ENCODE measurements around the gene MRPL21.

MRPL21 gene

GRCh38 chr11:68903288-68904247 lies at the start of gene MRPL21, which contains the start of gene IGHMBP2:
Gene MRPL21, minus strand, starts transcription at chr11:68903832. Its CDS starts 22 bp downstream, at chr11:68903810.
Gene IGHMBP2, plus strand, starts transcription at chr11:68903891. Its CDS starts 62 bp downstream, at chr11:68903953.
- peak; percentile 79 for DNase-seq

GRCh38 chr11:68950762-68951161 lies 47.1 kb upstream of the MRPL21 start:
- no peak for DNase-seq

- no peak for DNase-seq
Observed at GRCh38 chr11:68950270-68950669, 46.6 kb upstream of the MRPL21 start.

GRCh38 chr11:68948935-68949334 lies 45.3 kb upstream of the MRPL21 start:
- DNase-seq = no peak

- DNase-seq = peak; percentile 61
Observed at GRCh38 chr11:68948496-68948895, 44.9 kb upstream of the MRPL21 start.

GRCh38 chr11:68947151-68947550 lies 43.5 kb upstream of the MRPL21 start:
- no peak for DNase-seq

- peak; percentile 80 for DNase-seq
Observed at GRCh38 chr11:68946416-68947090, 42.9 kb upstream of the MRPL21 start.

- DNase-seq = no peak
Observed at GRCh38 chr11:68942751-68943271, 39.2 kb upstream of the MRPL21 start.

GRCh38 chr11:68942095-68942620 lies 38.5 kb upstream of the MRPL21 start:
- no peak for DNase-seq

GRCh38 chr11:68941324-68942094 lies 37.9 kb upstream of the MRPL21 start:
- DNase-seq = no peak

- no peak for DNase-seq
Observed at GRCh38 chr11:68940651-68941323, 37.2 kb upstream of the MRPL21 start.

- DNase-seq = no peak
Observed at GRCh38 chr11:68939583-68940555, 36.2 kb upstream of the MRPL21 start.

- no peak for DNase-seq
Observed at GRCh38 chr11:68938816-68939582, 35.4 kb upstream of the MRPL21 start.

GRCh38 chr11:68938088-68938487 lies 34.5 kb upstream of the MRPL21 start:
- DNase-seq = no peak

GRCh38 chr11:68936676-68937620 lies 33.3 kb upstream of the MRPL21 start:
- no peak for DNase-seq

GRCh38 chr11:68936358-68936636 lies 32.7 kb upstream of the MRPL21 start:
- no peak for DNase-seq

GRCh38 chr11:68935516-68936357 lies 32.1 kb upstream of the MRPL21 start:
- DNase-seq = no peak

GRCh38 chr11:68935066-68935465 lies 31.4 kb upstream of the MRPL21 start:
- no peak for DNase-seq

Data from fibroblast of skin of right quadriceps (primary cell).